PC-3 (cell line): ENCODE measurements around the gene SLC12A8. TPM values are rescaled to one million over a fixed set of nuclear protein-coding genes. Genes with fewer than 3 reads are reported as not detected.

Experiments used
- ATAC-seq: fragments of 200-7000 bp; cut with Tn5 transposase; 2 replicates; pipeline ENCODE4 v1.9.1; 2020; ENCODE audit warnings: mild to moderate bottlenecking, moderate library complexity
- BruUV-seq: library from RNA; stranded (reverse); fragments of 400-500 nt; replicated peaks from 2 replicates; lab custom pipeline; 2021; lab: Mats Ljungman, UMichigan
- CTCF ChIA-PET: fragments of 300-600 bp; sonication (Branson Sonifier 250); formaldehyde crosslinking; loops from one replicate; lab custom pipeline; 2022; ENCODE audit warnings: antibody characterized with exemption; lab: Charles Lee
- POLR2A ChIA-PET: fragments of 300-600 bp; sonication (Branson Sonifier 250); formaldehyde crosslinking; loops from one replicate; lab custom pipeline; 2022; ENCODE audit warnings: antibody characterized with exemption; ENCODE audit not compliant: unreplicated experiment; lab: Charles Lee
- DNase-seq: peaks from one replicate; pipeline ENCODE4 v3.0.0-alpha.2; 2015
- H2AFZ ChIP-seq: fragments of 300-600 bp; sonication (generic); 2 replicates; pipeline ENCODE4 v1.6.0; 2016; ENCODE audit warnings: antibody characterized with exemption, low read length
- H3F3A ChIP-seq: fragments of 300-600 bp; sonication (generic); one replicate; pipeline ENCODE4 v1.6.0; 2017; ENCODE audit warnings: antibody characterized with exemption, low read length, control low read depth, mild to moderate bottlenecking; ENCODE audit not compliant: unreplicated experiment
- H3K27ac ChIP-seq: fragments of 300-600 bp; sonication (generic); 2 replicates; pipeline ENCODE4 v1.5.1; 2016; ENCODE audit warnings: mild to moderate bottlenecking, low read length
- H3K27me3 ChIP-seq: fragments of 300-600 bp; sonication (generic); 2 replicates; pipeline ENCODE4 v1.6.1; 2016; ENCODE audit warnings: low read length, mixed read lengths
- H3K36me3 ChIP-seq: fragments of 300-600 bp; sonication (generic); 2 replicates; pipeline ENCODE4 v1.6.1; 2016; ENCODE audit warnings: low read depth, mixed run types, low read length, mixed read lengths
- H3K4me1 ChIP-seq: fragments of 300-600 bp; sonication (generic); 2 replicates; pipeline ENCODE4 v1.5.1; 2016; ENCODE audit warnings: low read length; ENCODE audit not compliant: insufficient read depth
- H3K4me2 ChIP-seq: fragments of 300-600 bp; sonication (generic); 2 replicates; pipeline ENCODE4 v1.6.0; 2016; ENCODE audit warnings: low read length
- H3K4me3 ChIP-seq: fragments of 300-600 bp; sonication (generic); 2 replicates; pipeline ENCODE4 v1.5.1; 2016; ENCODE audit warnings: mild to moderate bottlenecking, low read length, mixed read lengths
- H3K79me2 ChIP-seq: fragments of 300-600 bp; sonication (generic); 2 replicates; pipeline ENCODE4 v1.6.1; 2017; ENCODE audit warnings: low read length, mixed read lengths
- H3K9ac ChIP-seq: fragments of 300-600 bp; sonication (generic); 2 replicates; pipeline ENCODE4 v1.6.0; 2016; ENCODE audit warnings: mild to moderate bottlenecking, low read length
- H3K9me2 ChIP-seq: fragments of 300-600 bp; sonication (generic); replicated peaks from 2 replicates; pipeline ENCODE4 v1.6.1; 2016; ENCODE audit warnings: mixed run types, low read length, mixed read lengths
- H3K9me3 ChIP-seq: fragments of 300-600 bp; sonication (generic); 2 replicates; pipeline ENCODE4 v1.6.1; 2016; ENCODE audit warnings: low read length, mixed read lengths
- H4K20me1 ChIP-seq: fragments of 300-600 bp; sonication (generic); 2 replicates; pipeline ENCODE4 v1.6.1; 2016; ENCODE audit warnings: low read length, mixed read lengths
- CTCF ChIP-seq: fragments of 300-600 bp; sonication (generic); conservative IDR thresholded peaks from 2 replicates; pipeline ENCODE4 v1.5.1; 2017; ENCODE audit warnings: antibody characterized with exemption, low read depth, mild to moderate bottlenecking, low read length
- EZH2 ChIP-seq: fragments of 300-600 bp; sonication (generic); IDR thresholded peaks from one replicate; pipeline ENCODE4 v1.6.1; 2017; ENCODE audit warnings: antibody characterized with exemption, mild to moderate bottlenecking, low read length; ENCODE audit not compliant: unreplicated experiment
- EZH2phosphoT487 ChIP-seq: fragments of 300-600 bp; sonication (generic); IDR thresholded peaks from 2 replicates; pipeline ENCODE4 v1.6.1; 2018; ENCODE audit warnings: mild to moderate bottlenecking, antibody characterized with exemption, low read length, borderline replicate concordance
- intact Hi-C: fragments of 100-400 bp; cut with micrococcal nuclease; formaldehyde crosslinking; loops from 2 replicates; pipeline ENCODE4 v1.9.0; 2023
- total RNA-seq: library from RNA; depleted of rRNA; stranded (reverse); fragments of >200 nt; gene quantifications from 2 replicates; pipeline ENCODE4 v1.2.3, GENCODE V29; 2014

Gene SLC12A8
- total RNA-seq, 1 experiment from 2014 or later, result 11.0 TPM

DNA sequence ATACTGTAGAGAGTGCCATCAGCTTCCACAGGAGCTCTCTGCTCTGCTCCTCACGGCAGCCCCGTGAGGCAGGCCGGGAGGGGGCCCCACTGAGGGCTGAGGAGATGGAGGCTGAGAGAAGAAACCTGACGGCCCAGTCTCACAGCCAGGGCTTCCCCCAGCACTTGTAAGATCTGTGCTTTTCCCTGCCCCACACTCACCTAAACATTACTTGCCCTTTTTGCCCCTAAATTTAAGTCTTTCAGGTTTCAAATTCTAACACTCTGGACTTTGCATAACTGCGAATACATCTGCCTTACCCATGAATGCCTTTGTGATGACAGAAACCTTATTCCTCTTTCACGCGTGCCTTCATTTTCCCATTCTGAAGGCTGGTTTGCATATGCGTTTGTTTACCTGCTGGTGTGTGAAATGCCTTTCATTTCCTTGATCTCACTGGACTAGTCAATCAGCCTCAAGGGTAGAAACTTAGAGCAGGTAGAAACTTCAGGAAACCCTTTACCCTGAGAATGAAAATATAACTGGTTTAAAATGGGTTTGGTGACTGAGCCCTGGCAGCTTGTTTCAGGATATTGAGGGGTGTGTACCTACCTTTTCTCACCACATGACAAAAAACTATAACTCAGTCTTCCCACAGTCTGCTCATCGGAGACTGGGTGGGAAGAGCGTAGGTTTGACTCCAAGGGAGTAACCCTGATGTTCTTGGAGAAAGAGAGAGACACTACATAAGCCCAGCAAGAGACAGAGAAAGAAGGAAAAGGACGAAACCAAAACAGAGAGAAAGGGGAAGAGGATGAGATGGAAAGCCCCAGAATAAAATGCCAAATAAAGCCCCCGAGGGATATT lies 20.1 kb downstream of the SLC12A8 start:
- H3K27me3 ChIP-seq, result no peaks in the 10 kb centered on the region
- no peaks in the 10 kb centered on the region for H3K36me3 ChIP-seq
- H3K27ac ChIP-seq, result no peak overlapping the region
- H3K9me2 ChIP-seq, result no peaks in the 10 kb centered on the region
- H2AFZ ChIP-seq, result no peak overlapping the region
- no TSS peak for BruUV-seq
- H3K9me3 ChIP-seq, result no peaks in the 10 kb centered on the region
- no peak overlapping the region for H3K9ac ChIP-seq
- no peak overlapping the region for H3K4me2 ChIP-seq
- no peaks in the 10 kb centered on the region for H3K4me1 ChIP-seq
- intact Hi-C loops, result no loop called here
- no peaks in the 10 kb centered on the region for H3K79me2 ChIP-seq
- ChIA-PET POLR2A (no interaction called here), CTCF (no interaction called here)
- DNase-seq (no peak), ATAC-seq (no peak)
- H4K20me1 ChIP-seq, result no peaks in the 10 kb centered on the region
- no peaks in the 10 kb centered on the region for H3F3A ChIP-seq
- no peak overlapping the region for H3K4me3 ChIP-seq
- TF ChIP-seq CTCF (no peak), EZH2phosphoT487 (no peak), EZH2 (no peak)

DNA sequence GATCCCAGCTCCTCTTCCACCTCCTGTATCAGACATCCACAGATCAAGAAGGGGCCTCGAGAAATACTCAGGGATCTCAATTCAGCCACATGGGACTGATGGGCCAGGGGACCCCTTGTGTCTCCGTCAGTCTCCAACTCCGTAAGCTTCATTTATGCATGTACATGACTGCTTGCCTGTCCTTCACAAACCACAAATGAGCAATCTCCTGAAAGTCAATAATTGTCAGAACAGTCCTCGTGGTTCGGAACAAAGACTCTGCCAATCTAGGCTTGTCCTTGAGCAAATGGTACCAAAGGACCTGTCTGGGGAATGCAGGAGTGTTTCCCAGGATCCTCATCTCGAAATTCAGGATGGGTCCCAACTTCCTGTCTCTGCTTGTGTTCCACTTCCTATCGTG lies 20.8 kb downstream of the SLC12A8 start:
- Histone ChIP-seq H3K4me2 (no peak overlapping the region), H3K9me3 (no peaks in the 10 kb centered on the region), H3K27ac (no peak overlapping the region), H3K4me1 (no peaks in the 10 kb centered on the region), H3F3A (no peaks in the 10 kb centered on the region), H2AFZ (no peak overlapping the region), H3K9me2 (no peaks in the 10 kb centered on the region), H3K27me3 (no peaks in the 10 kb centered on the region), H3K79me2 (no peaks in the 10 kb centered on the region), H3K36me3 (no peaks in the 10 kb centered on the region), H3K4me3 (no peak overlapping the region), H3K9ac (no peak overlapping the region), H4K20me1 (no peaks in the 10 kb centered on the region)
- intact Hi-C loops, result no loop called here
- no TSS peak for BruUV-seq
- POLR2A ChIA-PET, result no interaction called here
- DNase-seq (no peak), ATAC-seq (no peak)
- CTCF ChIA-PET, result no interaction called here
- no peak for TF ChIP-seq EZH2
- TF ChIP-seq EZH2phosphoT487, result no peak
- no peak for TF ChIP-seq CTCF

DNA sequence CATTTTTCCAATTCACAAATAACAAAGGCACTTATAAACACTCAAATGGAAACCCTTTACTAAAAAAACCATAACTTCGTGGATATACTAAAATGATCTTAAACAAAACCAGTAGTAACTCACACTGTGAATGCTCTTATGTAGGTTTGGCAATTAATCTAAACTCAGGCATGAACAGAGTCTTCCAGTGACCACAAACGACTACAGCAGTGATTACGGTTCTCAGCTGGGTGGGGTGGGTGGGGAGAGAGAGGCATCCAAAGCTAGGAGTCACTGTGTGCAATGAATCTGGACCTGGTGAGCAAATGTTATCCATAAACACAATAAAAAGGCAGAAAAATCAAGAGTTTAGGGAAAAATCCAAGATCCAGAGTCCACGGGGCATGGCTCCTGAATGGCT lies 21.3 kb downstream of the SLC12A8 start:
- no peaks in the 10 kb centered on the region for H3F3A ChIP-seq
- no TSS peak for BruUV-seq
- no peaks in the 10 kb centered on the region for H3K9me3 ChIP-seq
- H3K27ac ChIP-seq, result no peak overlapping the region
- H3K4me1 ChIP-seq, result no peaks in the 10 kb centered on the region
- H3K9ac ChIP-seq, result no peak overlapping the region
- intact Hi-C loops, result no loop called here
- no peak overlapping the region for H3K4me3 ChIP-seq
- ChIA-PET POLR2A (no interaction called here), CTCF (no interaction called here)
- DNase-seq (no peak), ATAC-seq (no peak)
- no peak for TF ChIP-seq EZH2phosphoT487
- no peak for TF ChIP-seq EZH2
- TF ChIP-seq CTCF, result no peak
- H3K79me2 ChIP-seq, result no peaks in the 10 kb centered on the region
- H2AFZ ChIP-seq, result no peak overlapping the region
- no peaks in the 10 kb centered on the region for H3K27me3 ChIP-seq
- H3K4me2 ChIP-seq, result no peak overlapping the region
- H4K20me1 ChIP-seq, result no peaks in the 10 kb centered on the region
- no peaks in the 10 kb centered on the region for H3K36me3 ChIP-seq
- no peaks in the 10 kb centered on the region for H3K9me2 ChIP-seq
